Uterus (tissue), 4 donors: ENCODE measurements around the gene MEGF8. TPM values are rescaled to one million over a fixed set of nuclear protein-coding genes. Genes with fewer than 3 reads are reported as not detected.

Source experiments
- DNase-seq, 2 donors: peaks; one replicate each; pipeline ENCODE4 v3.0.0-alpha.2; 2019 to 2020
- H3K27ac ChIP-seq, 2 donors: fragments of 200-600 bp; sonication (generic); 1 replicate in 1 of 2; 2 replicates in 1 of 2; pipeline ENCODE4 v1.5.1; 2016 to 2018
- H3K27me3 ChIP-seq, 2 donors: fragments of 200-600 bp; sonication (generic); one replicate each; pipeline ENCODE4 v1.5.1; 2018 to 2019; ENCODE audit warnings: control low read depth in 1 of 2
- H3K36me3 ChIP-seq, 2 donors: fragments of 200-600 bp; sonication (generic); one replicate each; pipeline ENCODE4 v1.5.1; 2019; ENCODE audit warnings: control low read depth in 1 of 2
- H3K4me1 ChIP-seq, 2 donors: fragments of 200-600 bp; sonication (generic); one replicate each; pipeline ENCODE4 v1.5.1; 2018 to 2019; ENCODE audit warnings: control low read depth in 1 of 2
- H3K4me3 ChIP-seq, 2 donors: fragments of 200-600 bp; sonication (generic); 1 replicate in 1 of 2; 2 replicates in 1 of 2; pipeline ENCODE4 v1.5.1; 2018 to 2019; ENCODE audit warnings: mild to moderate bottlenecking in 1 of 2
- H3K9me3 ChIP-seq, 2 donors: fragments of 200-600 bp; sonication (generic); one replicate each; pipeline ENCODE4 v1.5.1; 2019; ENCODE audit warnings: control low read depth in 1 of 2
- CTCF ChIP-seq, 4 experiments: fragments of 200-600 bp in 2 of 4; fragments of 450-650 bp in 2 of 4; sonication (generic) in 2 of 4; IDR thresholded peaks; one replicate each; pipeline ENCODE4 v1.5.1; 2016 to 2019; ENCODE audit warnings: antibody characterized with exemption in 4 of 4, mild to moderate bottlenecking in 2 of 4, moderate library complexity in 1 of 4
- POLR2A ChIP-seq, 2 donors: fragments of 450-650 bp; IDR thresholded peaks; one replicate each; pipeline ENCODE4 v1.6.1; 2016; ENCODE audit warnings: antibody characterized with exemption in 2 of 2, mild to moderate bottlenecking in 1 of 2, moderate library complexity in 1 of 2
- intact Hi-C: fragments of 100-400 bp; cut with DNase I; formaldehyde crosslinking; loops from one replicate; pipeline ENCODE4 v1.15.1; 2023; ENCODE audit warnings: low total_unique reads
- total RNA-seq, 4 donors: library from RNA; depleted of rRNA in 3 of 4; stranded (reverse); fragments of >200 nt in 3 of 4; gene quantifications; one replicate each; pipeline versions ENCODE4 v1.1.0 to v1.2.4, GENCODE V29; 2014 to 2023
- donor health status: DM: yes; HTN: yes; CAD: no.

The MEGF8 gene
- total RNA-seq, 4 donors from 2014 or later, result 3.6 to 30.0 (median 19.1) TPM

GRCh38 chr19:42355896-42356295 is 30.5 kb downstream of the MEGF8 start:
- H3K27me3 ChIP-seq, result no peaks in the 10 kb centered on the region
- no peaks in the 10 kb centered on the region for H3K36me3 ChIP-seq
- DNase-seq, result no peak
- H3K4me3 ChIP-seq, result no peak overlapping the region
- no peak overlapping the region for H3K27ac ChIP-seq
- TF ChIP-seq CTCF (IDR thresholded peaks at IDR 0.05) (no peak), POLR2A (IDR thresholded peaks at IDR 0.05) (no peak)
- intact Hi-C loops, result no loop called here
- H3K9me3 ChIP-seq, result no peaks in the 10 kb centered on the region
- H3K4me1 ChIP-seq, result no peaks in the 10 kb centered on the region

- intact Hi-C loops, result no loop called here
- no peak overlapping the region for H3K27ac ChIP-seq
- no peak for DNase-seq
- TF ChIP-seq CTCF (IDR thresholded peaks at IDR 0.05) (no peak), POLR2A (IDR thresholded peaks at IDR 0.05) (no peak)
- no peak overlapping the region for H3K4me3 ChIP-seq
- no peaks in the 10 kb centered on the region for H3K4me1 ChIP-seq
- no peaks in the 10 kb centered on the region for H3K36me3 ChIP-seq
- H3K9me3 ChIP-seq, result no peaks in the 10 kb centered on the region
- H3K27me3 ChIP-seq, result no peaks in the 10 kb centered on the region
Observed at GRCh38 chr19:42356686-42357085, 31.3 kb downstream of the MEGF8 start.

GRCh38 chr19:42357290-42357689 is 31.9 kb downstream of the MEGF8 start:
- TF ChIP-seq POLR2A (IDR thresholded peaks at IDR 0.05) (no peak), CTCF (IDR thresholded peaks at IDR 0.05) (no peak)
- Histone ChIP-seq H3K4me3 (no peak overlapping the region), H3K36me3 (no peaks in the 10 kb centered on the region), H3K4me1 (no peaks in the 10 kb centered on the region), H3K27ac (no peak overlapping the region), H3K27me3 (no peaks in the 10 kb centered on the region), H3K9me3 (no peaks in the 10 kb centered on the region)
- intact Hi-C loops, result no loop called here
- no peak for DNase-seq

- Histone ChIP-seq H3K27ac (no peak overlapping the region), H3K36me3 (no peaks in the 10 kb centered on the region), H3K4me1 (no peaks in the 10 kb centered on the region), H3K9me3 (peaks cover 0 to 9% of the 10 kb centered on the region in 2 donors), H3K27me3 (no peaks in the 10 kb centered on the region), H3K4me3 (no peak overlapping the region)
- no peak for DNase-seq
- intact Hi-C loops, result no loop called here
- TF ChIP-seq CTCF (IDR thresholded peaks at IDR 0.05) (no peak), POLR2A (IDR thresholded peaks at IDR 0.05) (no peak)
Observed at GRCh38 chr19:42360787-42361544, 35.5 kb downstream of the MEGF8 start.

- Histone ChIP-seq H3K27ac (no peak overlapping the region), H3K27me3 (no peaks in the 10 kb centered on the region), H3K36me3 (no peaks in the 10 kb centered on the region), H3K4me1 (no peaks in the 10 kb centered on the region), H3K9me3 (peaks cover 0 to 9% of the 10 kb centered on the region in 2 donors), H3K4me3 (no peak overlapping the region)
- TF ChIP-seq POLR2A (IDR thresholded peaks at IDR 0.05) (no peak), CTCF (IDR thresholded peaks at IDR 0.05) (no peak)
- DNase-seq, result no peak
- intact Hi-C loops, result no loop called here
Observed at GRCh38 chr19:42361545-42361910, 36.1 kb downstream of the MEGF8 start.
